IPS DF 6.9 (cell line): ENCODE data around the gene TMPRSS4.

ENCODE experiments used
- DNase-seq: peaks from one replicate; pipeline ENCODE4 v3.0.0-alpha.2; 2013; ENCODE audit warnings: low read depth, low spot score
- H3K27ac ChIP-seq: one replicate; pipeline ENCODE4 v1.5.1; 2013; ENCODE audit warnings: low read length, control low read depth
- H3K27me3 ChIP-seq: 2 replicates; pipeline ENCODE4 v1.6.1; 2013; ENCODE audit warnings: mild to moderate bottlenecking, low read length; ENCODE audit not compliant: control insufficient read depth, insufficient read depth
- H3K36me3 ChIP-seq: 2 replicates; pipeline ENCODE4 v1.6.1; 2013; ENCODE audit warnings: low read length; ENCODE audit not compliant: control insufficient read depth, insufficient read depth
- H3K4me1 ChIP-seq: 2 replicates; pipeline ENCODE4 v1.6.1; 2013; ENCODE audit warnings: low read length; ENCODE audit not compliant: control insufficient read depth, insufficient read depth
- H3K4me3 ChIP-seq: 2 replicates; pipeline ENCODE4 v1.5.1; 2013; ENCODE audit warnings: mild to moderate bottlenecking, low read length
- H3K9me3 ChIP-seq: 2 replicates; pipeline ENCODE4 v1.6.1; 2013; ENCODE audit warnings: low read length, inconsistent platforms; ENCODE audit not compliant: control insufficient read depth, insufficient read depth
- WGBS: extraction: QIAGEN DNeasy Blood & Tissue Kit; methylation state at CpG from one replicate; pipeline ENCODE4 v1.1.7; 2013; ENCODE audit warnings: mixed read lengths, missing lambda C conversion rate; ENCODE audit not compliant: insufficient read length, insufficient coverage; 5-methylcytosine and 5-hydroxymethylcytosine counted together

The TMPRSS4 gene

DNA sequence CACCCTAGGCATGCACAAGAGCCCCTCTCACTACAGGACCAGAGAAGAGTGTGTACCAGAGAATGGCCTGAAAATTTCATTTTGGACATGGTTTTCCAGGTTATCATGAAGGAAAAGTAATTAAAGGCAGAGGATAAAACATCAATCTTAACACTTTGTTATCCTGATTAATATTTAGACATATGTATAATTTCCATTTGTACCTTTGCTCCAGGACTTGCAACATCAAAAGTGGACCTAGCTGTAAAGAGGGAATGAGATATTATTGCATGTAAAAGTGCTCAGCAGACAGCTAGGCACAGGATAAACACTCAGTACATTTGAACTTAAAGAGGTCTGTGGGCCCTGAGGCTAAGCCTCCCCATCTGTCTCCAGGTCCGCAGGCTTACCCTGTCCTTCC lies 77.8 kb downstream of the TMPRSS4 start:
- H3K27me3 ChIP-seq, result peaks cover 62% of the 10 kb centered on the region
- no CpG with 5 or more reads among the region's 1 CpG for WGBS

DNA sequence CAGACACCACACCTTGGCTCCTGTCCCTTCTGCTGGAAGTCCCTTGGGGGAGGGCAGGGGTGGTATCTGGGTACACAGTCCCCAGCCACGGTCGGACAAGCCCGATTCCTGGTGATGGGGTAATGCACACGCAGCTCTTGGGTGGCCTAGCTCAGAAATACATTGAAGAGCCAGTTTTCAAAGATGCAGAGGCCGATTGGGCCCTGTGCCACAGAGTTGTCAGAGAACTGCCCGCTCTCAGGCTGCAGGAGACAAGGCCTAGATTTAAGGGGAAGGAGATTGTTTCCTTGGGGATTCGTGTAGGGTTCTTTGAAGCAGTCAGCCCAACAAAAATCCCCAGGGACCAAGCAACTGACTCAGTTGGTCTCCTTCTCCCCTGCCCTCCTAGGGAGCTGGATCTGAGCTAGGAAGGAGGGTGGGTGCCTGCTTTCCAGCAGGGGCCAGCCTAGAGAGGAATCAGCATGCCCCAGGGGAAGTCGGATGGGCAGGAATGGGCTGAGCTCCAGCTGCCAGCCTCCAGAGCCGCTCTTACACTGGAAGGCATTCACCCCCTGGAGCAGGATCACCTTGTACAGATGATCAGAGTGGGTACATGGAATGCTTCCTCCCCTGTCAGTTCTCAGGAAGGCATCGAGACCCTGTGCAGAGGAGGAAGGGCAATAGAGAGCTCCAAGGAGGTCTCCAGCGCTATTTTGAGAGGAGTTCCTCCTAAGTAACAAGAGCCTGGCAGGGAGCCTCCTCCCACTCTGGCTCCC lies 79.1 kb downstream of the TMPRSS4 start:
- WGBS, result no CpG with 5 or more reads among the region's 11 CpGs
- Histone ChIP-seq H3K27me3 (peaks cover 56% of the 10 kb centered on the region), H3K36me3 (no peaks in the 10 kb centered on the region), H3K27ac (no peak overlapping the region), H3K4me3 (no peak overlapping the region), H3K9me3 (no peaks in the 10 kb centered on the region), H3K4me1 (peaks cover 16% of the 10 kb centered on the region)
- DNase-seq, result no peak

More for the DNA sequence above, 77.8 kb downstream of the TMPRSS4 start:
- Histone ChIP-seq H3K4me3 (no peak overlapping the region), H3K4me1 (peaks cover 16% of the 10 kb centered on the region), H3K36me3 (no peaks in the 10 kb centered on the region), H3K9me3 (no peaks in the 10 kb centered on the region), H3K27ac (no peak overlapping the region)
- no peak for DNase-seq

DNA sequence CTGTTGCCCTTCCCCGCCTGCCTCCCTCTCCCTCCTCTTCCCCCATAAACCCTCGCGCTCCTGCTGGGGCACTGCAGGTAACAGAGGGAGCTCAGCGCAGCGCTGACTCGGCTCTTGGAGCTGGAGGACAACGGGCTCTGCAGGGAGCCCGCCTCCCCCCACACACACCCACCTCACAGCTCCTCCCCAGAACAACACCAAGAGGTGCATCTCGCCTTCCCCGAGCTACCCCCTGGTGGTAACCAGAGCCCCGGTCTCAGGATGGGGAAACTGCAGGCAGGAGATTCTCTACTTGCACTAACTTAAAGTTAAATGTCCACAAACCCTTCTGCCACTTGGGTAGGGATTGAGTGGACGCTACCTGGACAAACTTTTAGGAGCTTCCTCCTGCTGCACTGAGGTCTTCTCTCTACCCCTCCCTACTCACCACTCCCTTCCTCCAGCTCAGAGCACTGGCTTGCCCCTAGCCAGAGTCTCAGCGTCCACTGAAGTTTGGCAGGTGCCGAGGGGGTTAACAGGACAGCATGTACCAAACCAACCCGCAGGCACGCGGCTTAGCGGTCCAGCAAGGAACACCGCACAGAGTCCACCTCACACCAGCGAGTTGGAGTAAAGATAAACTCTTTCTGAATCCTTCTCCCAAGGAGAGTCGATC lies 79.8 kb downstream of the TMPRSS4 start:
- DNase-seq, result no peak

DNA sequence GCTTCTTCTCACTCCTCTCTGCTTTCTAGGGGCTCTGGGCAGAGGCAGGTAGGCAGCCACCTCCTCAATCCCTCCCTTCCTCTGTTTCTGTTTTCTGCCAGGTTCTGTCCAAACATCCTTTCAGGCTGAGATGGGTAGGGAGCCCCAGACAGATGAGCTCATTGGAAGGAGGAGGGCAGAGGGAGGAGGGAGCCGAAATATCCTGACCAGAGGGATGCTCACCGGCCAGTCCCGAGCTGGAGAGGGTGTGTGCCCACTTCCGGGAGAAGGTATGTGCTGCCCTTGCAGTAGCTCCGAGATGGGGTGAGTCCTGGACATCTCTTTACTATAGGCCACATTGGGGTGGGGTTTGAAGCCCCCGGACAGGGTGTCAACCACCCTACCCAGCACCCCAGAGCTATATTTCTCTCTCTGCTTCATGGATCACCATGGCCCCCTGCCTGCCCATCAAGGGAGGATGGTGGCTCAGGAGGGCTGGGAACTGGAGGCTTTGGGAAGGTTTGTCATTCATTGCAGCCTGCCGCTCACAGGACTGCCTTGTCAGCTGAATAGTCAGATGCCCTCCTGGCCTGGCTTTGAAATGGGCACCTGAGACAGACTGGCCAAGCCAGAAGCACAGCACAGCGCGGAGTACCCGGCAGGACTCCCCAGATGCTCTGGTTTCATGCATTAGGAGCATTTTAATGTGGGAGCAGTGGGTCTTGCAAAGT lies 80.5 kb downstream of the TMPRSS4 start:
- no peak for DNase-seq
- Histone ChIP-seq H3K36me3 (no peaks in the 10 kb centered on the region), H3K4me3 (no peak overlapping the region; the same call in 1 of the 2 replicates), H3K9me3 (no peaks in the 10 kb centered on the region), H3K27ac (no peak overlapping the region), H3K27me3 (peaks cover 47% of the 10 kb centered on the region), H3K4me1 (peaks cover 16% of the 10 kb centered on the region)
- no CpG with 5 or more reads among the region's 10 CpGs for WGBS

More for the DNA sequence above, 79.8 kb downstream of the TMPRSS4 start:
- WGBS, result no CpG with 5 or more reads among the region's 21 CpGs
- H3K9me3 ChIP-seq, result no peaks in the 10 kb centered on the region
- no peaks in the 10 kb centered on the region for H3K36me3 ChIP-seq
- H3K27ac ChIP-seq, result no peak overlapping the region
- H3K27me3 ChIP-seq, result peaks cover 51% of the 10 kb centered on the region
- peaks cover 16% of the 10 kb centered on the region for H3K4me1 ChIP-seq
- H3K4me3 ChIP-seq, result peak overlapping the region; percentile 9; the same call in 1 of the 2 replicates

DNA sequence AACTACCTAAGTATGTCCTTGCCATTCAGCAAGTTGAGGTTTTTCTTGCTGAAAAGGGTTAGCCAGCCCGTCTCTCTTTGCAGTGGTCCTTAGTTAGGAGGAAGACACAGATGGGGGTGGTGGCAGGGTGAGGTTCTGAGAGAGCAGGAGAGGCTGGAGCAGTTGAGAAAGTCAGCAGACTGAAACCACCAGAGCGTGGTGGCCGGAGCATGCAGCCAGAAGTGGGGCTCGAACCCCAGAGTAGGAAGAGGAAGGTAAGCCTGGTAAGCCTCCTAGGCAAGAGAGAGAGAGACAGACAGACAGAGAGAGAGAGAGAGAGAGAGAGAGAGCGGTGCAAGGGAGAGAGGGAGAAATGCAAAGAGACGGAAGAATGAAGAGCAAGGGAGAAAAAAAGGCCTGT lies 84.9 kb downstream of the TMPRSS4 start:
- Histone ChIP-seq H3K9me3 (no peaks in the 10 kb centered on the region), H3K36me3 (no peaks in the 10 kb centered on the region), H3K27me3 (peaks cover 15% of the 10 kb centered on the region; the same call in 1 of the 2 replicates), H3K4me1 (peaks cover 12% of the 10 kb centered on the region), H3K27ac (no peak overlapping the region), H3K4me3 (no peak overlapping the region)
- DNase-seq, result no peak
- WGBS, result no CpG with 5 or more reads among the region's 6 CpGs

DNA sequence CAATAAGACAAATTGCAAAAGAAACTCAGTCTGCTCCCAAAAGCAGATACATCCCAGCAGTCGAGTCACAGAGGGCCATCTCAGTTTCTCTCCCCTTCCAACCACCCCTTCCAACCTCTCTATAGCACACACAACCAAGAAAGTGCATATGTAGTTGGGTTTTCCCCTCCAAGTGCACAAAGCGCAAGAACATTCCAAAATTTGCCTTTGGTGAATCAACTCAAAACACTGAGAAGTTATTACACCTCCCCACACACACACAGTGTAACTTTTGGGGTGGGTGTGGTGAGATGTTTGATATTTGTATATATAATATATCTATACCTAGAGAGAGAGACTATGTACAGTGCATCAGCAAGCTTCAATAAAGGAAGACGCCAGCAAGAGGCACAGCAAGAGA lies 86.0 kb downstream of the TMPRSS4 start:
- Histone ChIP-seq H3K4me3 (no peak overlapping the region), H3K9me3 (no peaks in the 10 kb centered on the region), H3K27me3 (peaks cover 7% of the 10 kb centered on the region; the same call in 1 of the 2 replicates), H3K36me3 (no peaks in the 10 kb centered on the region), H3K4me1 (peaks cover 6% of the 10 kb centered on the region; the same call in 1 of the 2 replicates), H3K27ac (no peak overlapping the region)
- no peak for DNase-seq
- WGBS, result no CpG with 5 or more reads among the region's 3 CpGs

DNA sequence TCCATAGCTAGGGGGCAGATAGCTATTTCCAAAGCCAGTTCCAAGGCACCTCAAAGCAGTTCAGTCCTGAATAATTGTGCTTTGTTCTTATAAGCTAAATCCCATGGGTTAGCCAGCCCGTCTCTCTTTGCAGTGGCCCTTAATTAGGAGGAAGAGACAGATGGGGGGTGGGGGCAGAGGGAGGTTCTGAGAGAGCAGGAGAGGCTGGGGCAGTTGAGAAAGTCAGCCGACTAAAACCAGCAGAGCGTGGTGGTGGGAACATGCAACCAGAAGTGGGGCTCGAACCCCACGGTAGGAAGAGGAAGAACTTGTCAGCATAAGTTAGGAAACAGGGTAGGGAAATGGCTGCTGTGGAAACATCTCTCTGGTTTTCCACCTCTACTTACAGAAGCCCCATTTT lies 86.6 kb downstream of the TMPRSS4 start:
- Histone ChIP-seq H3K4me3 (no peak overlapping the region), H3K4me1 (peaks cover 6% of the 10 kb centered on the region; the same call in 1 of the 2 replicates), H3K27ac (no peak overlapping the region), H3K36me3 (no peaks in the 10 kb centered on the region), H3K9me3 (no peaks in the 10 kb centered on the region), H3K27me3 (peaks cover 2% of the 10 kb centered on the region; the same call in 1 of the 2 replicates)
- no peak for DNase-seq
- WGBS, result no CpG with 5 or more reads among the region's 5 CpGs

DNA sequence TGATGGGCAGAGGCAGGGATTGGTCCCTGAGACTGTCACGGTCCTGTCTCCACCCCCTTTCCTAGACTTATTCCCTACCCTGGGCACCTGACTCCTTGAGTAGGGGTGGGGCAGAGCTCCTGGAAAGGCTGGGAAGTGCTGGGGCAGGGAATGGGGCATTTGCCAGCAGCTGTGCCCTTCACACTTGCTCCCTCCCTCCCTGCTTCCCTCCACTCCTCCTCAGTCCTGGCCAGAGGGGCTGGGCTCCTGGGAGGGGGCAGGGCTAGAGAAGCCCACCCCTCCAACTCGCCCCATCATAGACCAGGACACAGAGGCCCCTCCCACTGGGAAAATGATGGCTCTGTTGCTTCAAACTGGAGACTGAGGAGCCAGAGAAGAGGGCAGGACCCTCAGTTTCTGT lies 88.0 kb downstream of the TMPRSS4 start:
- no peak overlapping the region for H3K4me3 ChIP-seq
- peaks cover 3% of the 10 kb centered on the region; the same call in 1 of the 2 replicates for H3K27me3 ChIP-seq
- no peak for DNase-seq
- no peaks in the 10 kb centered on the region for H3K36me3 ChIP-seq
- no CpG with 5 or more reads among the region's 2 CpGs for whole genome bisulfite sequencing
- no peak overlapping the region for H3K27ac ChIP-seq
- H3K4me1 ChIP-seq, result peaks cover 6% of the 10 kb centered on the region; the same call in 1 of the 2 replicates
- H3K9me3 ChIP-seq, result no peaks in the 10 kb centered on the region

DNA sequence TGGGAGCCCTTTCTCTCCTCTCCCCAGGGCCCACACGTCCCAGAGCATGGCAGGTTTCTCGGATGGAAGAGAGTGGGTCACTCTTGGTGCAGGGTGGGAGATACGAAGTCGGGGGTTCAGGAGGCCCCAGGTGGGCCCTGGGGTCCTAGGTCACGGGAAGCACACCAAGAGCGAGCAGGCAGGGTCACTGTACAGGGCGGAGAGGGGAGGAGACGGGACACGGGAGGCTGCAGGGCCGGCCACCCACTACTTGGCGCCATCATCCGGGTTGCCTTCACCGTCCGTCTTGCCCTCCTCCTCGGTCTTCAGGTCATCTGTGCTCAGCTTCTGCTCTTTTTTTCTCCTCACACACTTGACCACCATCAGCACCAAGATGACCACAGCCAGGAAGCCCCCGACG lies 89.8 kb downstream of the TMPRSS4 start:
- no peak for DNase-seq
- Histone ChIP-seq H3K4me3 (no peak overlapping the region), H3K4me1 (peaks cover 11% of the 10 kb centered on the region; the same call in 1 of the 2 replicates), H3K27me3 (peaks cover 17% of the 10 kb centered on the region), H3K27ac (no peak overlapping the region), H3K36me3 (no peaks in the 10 kb centered on the region), H3K9me3 (no peaks in the 10 kb centered on the region)
- WGBS, result no CpG with 5 or more reads among the region's 17 CpGs

DNA sequence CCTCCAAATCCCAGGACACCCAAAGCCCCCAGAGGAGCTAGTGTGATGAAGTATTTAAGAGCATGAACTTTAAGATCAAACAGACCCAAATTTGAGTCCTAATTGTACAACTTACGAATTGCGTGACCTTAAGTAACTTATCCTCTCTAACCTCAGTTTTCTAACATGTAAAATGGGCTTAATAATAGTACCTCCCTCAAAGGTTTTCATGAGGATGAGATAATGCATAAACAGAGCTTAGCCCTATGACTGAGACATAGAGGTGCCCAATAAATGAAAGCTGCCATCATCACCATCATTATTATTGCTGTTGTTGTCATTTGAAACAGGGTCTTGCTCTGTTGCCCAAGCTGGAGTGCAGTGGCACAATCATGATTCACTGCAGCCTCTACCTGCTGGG lies 90.4 kb downstream of the TMPRSS4 start:
- no peak for DNase-seq
- H3K27ac ChIP-seq, result no peak overlapping the region
- H3K4me3 ChIP-seq, result no peak overlapping the region
- H3K27me3 ChIP-seq, result peaks cover 16% of the 10 kb centered on the region
- peaks cover 13% of the 10 kb centered on the region; the same call in 1 of the 2 replicates for H3K4me1 ChIP-seq
- no CpG with 5 or more reads among the region's 2 CpGs for WGBS
- no peaks in the 10 kb centered on the region for H3K36me3 ChIP-seq
- H3K9me3 ChIP-seq, result no peaks in the 10 kb centered on the region
